ENCODE measurements around the gene CORO7.

Gene CORO7

GRCh38 chr16:4369007-4369733 is 47.2 kb downstream of the CORO7 start:
- DNase-seq = no peak

GRCh38 chr16:4367393-4367856 is 49.0 kb downstream of the CORO7 start:
- DNase-seq = no peak

GRCh38 chr16:4366016-4366415 is 50.4 kb downstream of the CORO7 start:
- DNase-seq = no peak

GRCh38 chr16:4365615-4366014 is 50.8 kb downstream of the CORO7 start:
- no peak for DNase-seq

GRCh38 chr16:4365014-4365406 is 51.4 kb downstream of the CORO7 start:
- no peak for DNase-seq

- no peak for DNase-seq
These were observed 52.0 kb downstream of the CORO7 start for GRCh38 chr16:4364196-4365013.

- no peak for DNase-seq
These were observed 53.8 kb downstream of the CORO7 start for GRCh38 chr16:4362476-4363135.

GRCh38 chr16:4361944-4362311 is 54.5 kb downstream of the CORO7 start:
- no peak for DNase-seq

GRCh38 chr16:4361033-4361943 is 55.1 kb downstream of the CORO7 start:
- DNase-seq = no peak

- no peak for DNase-seq
These were observed 55.8 kb downstream of the CORO7 start for GRCh38 chr16:4360538-4361021.

- DNase-seq = no peak
These were observed 56.5 kb downstream of the CORO7 start for GRCh38 chr16:4359914-4360313.

GRCh38 chr16:4358831-4359561 is 57.4 kb downstream of the CORO7 start:
- peak; percentile 72 for DNase-seq

- DNase-seq = no peak
These were observed 58.2 kb downstream of the CORO7 start for GRCh38 chr16:4358236-4358635.

GRCh38 chr16:4356820-4357219 is 59.6 kb downstream of the CORO7 start:
- no peak for DNase-seq

GRCh38 chr16:4354512-4355409 is 61.6 kb downstream of the CORO7 start:
- no peak for DNase-seq

GRCh38 chr16:4353675-4354074 is 62.7 kb downstream of the CORO7 start:
- DNase-seq = no peak

GRCh38 chr16:4352843-4353242 is 63.6 kb downstream of the CORO7 start:
- no peak for DNase-seq

GRCh38 chr16:4351880-4352279 is 64.5 kb downstream of the CORO7 start:
- peak; percentile 28 for DNase-seq

- peak; percentile 98 for DNase-seq
These were observed 65.4 kb downstream of the CORO7 start, which contains the start of gene PAM16 for GRCh38 chr16:4350787-4351659. PAM16 (minus strand) TSS chr16:4351321; CDS start chr16:4351234, 87 bp downstream.
